ENCODE results near the gene ADPRM. TPM values are rescaled to one million over a fixed set of nuclear protein-coding genes. Genes with fewer than 3 reads are reported as not detected.

ADPRM gene
- total and polyA plus RNA-seq, 2 donors from 2014 or later: 9.2 to 9.6 TPM

- Histone ChIP-seq H3K4me1 (ENCODE audit: control insufficient read depth in 2 of 3, insufficient read depth in 2 of 3, low read depth in 1 of 3, low read length in 3 of 3) (no peaks in the 10 kb centered on the region), H3K4me3 (ENCODE audit: low read length in 3 of 3) (no peak overlapping the region), H3K9me3 (ENCODE audit: control insufficient read depth in 2 of 3, insufficient read depth in 1 of 3, low read length in 3 of 3) (no peaks in the 10 kb centered on the region), H3K36me3 (ENCODE audit: control insufficient read depth in 2 of 3, insufficient read depth in 3 of 3, low read length in 3 of 3) (no peaks in the 10 kb centered on the region), H3K9ac (ENCODE audit: low read length in 3 of 3) (no peak overlapping the region), H3K27ac (ENCODE audit: low read depth in 2 of 2, low read length in 2 of 2) (no peak overlapping the region), H3K27me3 (ENCODE audit: control insufficient read depth, insufficient read depth, low read length) (no peaks in the 10 kb centered on the region)
- intact Hi-C loops (cut with DNase I): no loop called here
- no peak for TF ChIP-seq CTCF (IDR thresholded peaks at IDR 0.05; ENCODE audit: borderline replicate concordance, extremely low read depth, insufficient read depth)
- DNase-seq (no peak), FAIRE-seq (no peak)
These were observed 59.2 kb downstream of the ADPRM start for GRCh38 chr17:10756619-10757018.

GRCh38 chr17:10757067-10757466 is 59.7 kb downstream of the ADPRM start:
- Histone ChIP-seq H3K4me1 (ENCODE audit: control insufficient read depth in 2 of 3, insufficient read depth in 2 of 3, low read depth in 1 of 3, low read length in 3 of 3) (no peaks in the 10 kb centered on the region), H3K27me3 (ENCODE audit: control insufficient read depth, insufficient read depth, low read length) (no peaks in the 10 kb centered on the region), H3K9me3 (ENCODE audit: control insufficient read depth in 2 of 3, insufficient read depth in 1 of 3, low read length in 3 of 3) (no peaks in the 10 kb centered on the region), H3K27ac (ENCODE audit: low read depth in 2 of 2, low read length in 2 of 2) (no peak overlapping the region), H3K4me3 (ENCODE audit: low read length in 3 of 3) (no peak overlapping the region), H3K9ac (ENCODE audit: low read length in 3 of 3) (no peak overlapping the region), H3K36me3 (ENCODE audit: control insufficient read depth in 2 of 3, insufficient read depth in 3 of 3, low read length in 3 of 3) (no peaks in the 10 kb centered on the region)
- intact Hi-C loops (cut with DNase I): no loop called here
- no peak for TF ChIP-seq CTCF (IDR thresholded peaks at IDR 0.05; ENCODE audit: borderline replicate concordance, extremely low read depth, insufficient read depth)
- DNase-seq (no peak), FAIRE-seq (no peak)

- Histone ChIP-seq H3K4me1 (ENCODE audit: control insufficient read depth in 2 of 3, insufficient read depth in 2 of 3, low read depth in 1 of 3, low read length in 3 of 3) (no peaks in the 10 kb centered on the region), H3K27ac (ENCODE audit: low read depth in 2 of 2, low read length in 2 of 2) (no peak overlapping the region), H3K9ac (ENCODE audit: low read length in 3 of 3) (no peak overlapping the region), H3K4me3 (ENCODE audit: low read length in 3 of 3) (no peak overlapping the region), H3K27me3 (ENCODE audit: control insufficient read depth, insufficient read depth, low read length) (no peaks in the 10 kb centered on the region), H3K36me3 (ENCODE audit: control insufficient read depth in 2 of 3, insufficient read depth in 3 of 3, low read length in 3 of 3) (no peaks in the 10 kb centered on the region), H3K9me3 (ENCODE audit: control insufficient read depth in 2 of 3, insufficient read depth in 1 of 3, low read length in 3 of 3) (no peaks in the 10 kb centered on the region)
- DNase-seq (peak in 1 of 5 donors; percentile 20), FAIRE-seq (no peak)
- intact Hi-C loops (cut with DNase I): no loop called here
- TF ChIP-seq CTCF (IDR thresholded peaks at IDR 0.05; ENCODE audit: borderline replicate concordance, extremely low read depth, insufficient read depth): no peak
These were observed 60.3 kb downstream of the ADPRM start for GRCh38 chr17:10757647-10758046.

- no peaks in the 10 kb centered on the region for H3K36me3 ChIP-seq (ENCODE audit: control insufficient read depth in 2 of 3, insufficient read depth in 3 of 3, low read length in 3 of 3)
- H3K27ac ChIP-seq (ENCODE audit: low read depth in 2 of 2, low read length in 2 of 2): no peak overlapping the region
- no peak for TF ChIP-seq CTCF (IDR thresholded peaks at IDR 0.05; ENCODE audit: borderline replicate concordance, extremely low read depth, insufficient read depth)
- FAIRE-seq (no peak), DNase-seq (peak in 1 of 5 donors; percentile 14)
- intact Hi-C loops (cut with DNase I): no loop called here
- no peak overlapping the region for H3K4me3 ChIP-seq (ENCODE audit: low read length in 3 of 3)
- H3K4me1 ChIP-seq (ENCODE audit: control insufficient read depth in 2 of 3, insufficient read depth in 2 of 3, low read depth in 1 of 3, low read length in 3 of 3): no peaks in the 10 kb centered on the region
- no peaks in the 10 kb centered on the region for H3K27me3 ChIP-seq (ENCODE audit: control insufficient read depth, insufficient read depth, low read length)
- no peak overlapping the region for H3K9ac ChIP-seq (ENCODE audit: low read length in 3 of 3)
- no peaks in the 10 kb centered on the region for H3K9me3 ChIP-seq (ENCODE audit: control insufficient read depth in 2 of 3, insufficient read depth in 1 of 3, low read length in 3 of 3)
These were observed 60.7 kb downstream of the ADPRM start for GRCh38 chr17:10758062-10758461.
